Endometrium (tissue), 2 donors: ENCODE data around the gene CFAP20.

Experiments
- FAIRE-seq: peaks from 2 replicates; lab custom pipeline; 2012; peaks lifted over from hg19 to GRCh38; lab: Jason Lieb, UNC
- donor health status: control.
- donor health status: control.

Gene CFAP20

GRCh38 chr16:58124601-58124915, 4.6 kb downstream of the CFAP20 start:
- FAIRE-seq, result no peak

- no peak for FAIRE-seq
Measured at GRCh38 chr16:58123896-58124600, 5.1 kb downstream of the CFAP20 start.

GRCh38 chr16:58121132-58121531, 8.0 kb downstream of the CFAP20 start:
- FAIRE-seq, result no peak

GRCh38 chr16:58120234-58120633, 8.9 kb downstream of the CFAP20 start:
- FAIRE-seq, result no peak

GRCh38 chr16:58119509-58119845, 9.7 kb downstream of the CFAP20 start:
- FAIRE-seq, result no peak

- no peak for FAIRE-seq
Measured at GRCh38 chr16:58118801-58119508, 10.2 kb downstream of the CFAP20 start.

GRCh38 chr16:58116529-58116928, 12.7 kb downstream of the CFAP20 start:
- FAIRE-seq, result no peak

- no peak for FAIRE-seq
Measured at GRCh38 chr16:58116081-58116480, 13.1 kb downstream of the CFAP20 start.

- FAIRE-seq, result no peak
Measured at GRCh38 chr16:58114827-58115825, 14.1 kb downstream of the CFAP20 start.

GRCh38 chr16:58111302-58111627, 17.9 kb downstream of the CFAP20 start:
- FAIRE-seq, result no peak

GRCh38 chr16:58110571-58111301, 18.4 kb downstream of the CFAP20 start:
- FAIRE-seq, result no peak

GRCh38 chr16:58109881-58110280, 19.3 kb downstream of the CFAP20 start:
- FAIRE-seq, result no peak

GRCh38 chr16:58109330-58109729, 19.9 kb downstream of the CFAP20 start:
- no peak for FAIRE-seq

GRCh38 chr16:58107709-58108108, 21.5 kb downstream of the CFAP20 start:
- FAIRE-seq, result no peak

- no peak for FAIRE-seq
Measured at GRCh38 chr16:58107228-58107627, 22.0 kb downstream of the CFAP20 start.

GRCh38 chr16:58105631-58106030, 23.6 kb downstream of the CFAP20 start:
- no peak for FAIRE-seq

GRCh38 chr16:58102665-58103392, 26.4 kb downstream of the CFAP20 start:
- no peak for FAIRE-seq

GRCh38 chr16:58099956-58100300, 29.3 kb downstream of the CFAP20 start:
- no peak for FAIRE-seq

- FAIRE-seq, result no peak
Measured at GRCh38 chr16:58099097-58099955, 29.9 kb downstream of the CFAP20 start.

GRCh38 chr16:58098207-58099096, 30.7 kb downstream of the CFAP20 start:
- no peak for FAIRE-seq
